GM13976 (cell line): ENCODE results near the gene CTIF.
A peak's percentile ranks its signal among the peaks of the same experiment; 100 is the strongest.

Source experiments
- DNase-seq: peaks from one replicate; pipeline ENCODE4 v3.0.0; 2012; ENCODE audit warnings: low spot score
- CTCF ChIP-seq: IDR thresholded peaks from 2 replicates; pipeline ENCODE4 v1.5.1; 2012; ENCODE audit warnings: borderline replicate concordance, mild to moderate bottlenecking; ENCODE audit not compliant: insufficient read depth; ENCODE audit errors: extremely low read depth, missing control alignments, control extremely low read depth
- in situ Hi-C: fragments of 300-500 bp; cut with MboI; formaldehyde crosslinking; loops from one replicate; pipeline ENCODE4 v1.12.0; 2022; ENCODE audit warnings: low sequenced_read_pairs, mixed read lengths, inconsistent platforms; ENCODE audit not compliant: unreplicated experiment

CTIF gene

DNA sequence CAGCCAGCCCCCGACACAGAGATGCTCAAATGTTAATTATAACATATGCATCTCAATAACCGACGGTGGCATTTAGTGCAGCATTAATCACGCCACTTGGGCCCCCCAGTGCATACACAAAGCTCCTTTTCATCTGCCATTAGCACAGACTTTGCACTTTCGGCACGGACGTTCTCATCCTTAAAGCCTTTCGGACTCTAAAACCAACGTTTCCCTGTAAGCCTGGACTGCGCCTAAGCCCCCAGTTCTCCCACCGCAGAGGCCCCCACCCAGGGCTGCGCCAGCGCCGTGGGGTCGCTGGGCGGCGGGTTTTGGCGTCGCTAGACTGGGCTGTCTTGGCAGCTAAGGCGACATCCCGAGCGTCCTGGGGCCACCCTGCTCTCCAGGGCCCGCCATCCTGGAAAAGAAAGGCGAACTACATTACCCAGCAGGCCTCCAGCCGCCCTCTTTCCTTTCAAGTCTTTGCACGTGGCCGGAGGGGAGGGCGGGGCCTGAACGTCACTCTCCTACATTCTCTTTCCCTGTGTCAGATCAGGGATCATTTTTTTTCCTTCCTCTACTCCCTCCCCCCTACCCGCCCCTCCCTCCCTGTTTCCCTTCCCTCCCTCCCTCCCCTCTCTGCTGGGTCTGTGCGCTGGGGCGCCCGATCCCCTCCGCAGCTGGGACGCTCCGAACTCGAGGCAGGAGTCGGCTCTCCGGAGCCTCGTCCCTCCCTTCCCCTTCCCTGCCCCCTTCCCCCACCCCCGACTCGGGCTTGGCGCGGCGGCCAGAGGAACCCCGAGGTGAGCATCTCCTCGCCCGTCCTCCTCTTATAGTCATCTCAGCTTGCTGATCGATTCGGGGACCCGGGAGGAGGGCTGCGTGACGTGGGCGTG is at the start of gene CTIF:
Gene CTIF (plus strand): TSS at position 501 of the 875 bp plus-strand sequence. CDS start 80,535 bp downstream, outside the sequence.
- DNase-seq: peak; percentile 92
- TF ChIP-seq CTCF: no peak
- in situ Hi-C loops: no loop called here

- in situ Hi-C loops: no loop called here
- no peak for TF ChIP-seq CTCF
- DNase-seq: no peak
Observed at GRCh38 chr18:48490641-48491293, 48.1 kb upstream of the CTIF start.

GRCh38 chr18:48492880-48493279 is 46.0 kb upstream of the CTIF start:
- in situ Hi-C loops: no loop called here
- no peak for DNase-seq
- TF ChIP-seq CTCF: no peak

DNA sequence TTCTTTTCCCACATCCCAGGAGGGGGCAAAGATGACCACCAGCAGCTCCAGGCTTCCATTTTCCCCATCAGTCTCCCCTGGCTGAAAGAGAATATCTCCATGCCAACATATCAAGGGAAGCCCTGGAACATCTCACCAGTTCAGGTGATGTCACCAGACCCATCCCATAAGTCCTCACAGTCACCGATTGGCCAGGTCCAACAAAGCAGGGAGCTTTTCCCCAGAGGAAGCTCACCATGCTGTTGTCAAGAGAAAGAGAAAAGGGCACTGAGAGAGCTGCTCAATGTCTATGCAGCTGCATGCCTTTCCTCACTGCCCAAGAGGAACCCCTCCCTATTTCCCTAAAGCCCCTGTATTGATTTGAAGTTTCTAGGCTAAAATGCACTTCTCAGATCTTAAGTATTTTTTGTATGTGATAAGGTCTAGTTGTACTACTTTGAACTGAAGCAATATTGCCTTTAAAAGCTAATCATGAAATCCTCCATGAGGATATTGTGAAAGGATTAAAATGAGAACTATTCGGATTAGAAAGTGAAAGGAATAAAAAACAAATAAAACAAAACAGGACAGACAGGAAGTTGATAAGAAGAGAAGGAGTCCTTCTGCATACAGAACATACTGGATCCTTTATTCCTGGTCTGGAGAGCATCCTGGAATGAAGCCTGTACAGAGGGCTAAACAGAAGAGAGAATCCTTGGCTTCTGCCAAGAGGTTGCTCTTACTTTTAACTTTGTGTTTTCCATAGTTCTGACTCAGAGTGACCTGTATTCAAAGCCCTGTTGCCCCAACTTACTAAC is 45.2 kb upstream of the CTIF start:
- in situ Hi-C loops: no loop called here
- TF ChIP-seq CTCF: no peak
- no peak for DNase-seq

DNA sequence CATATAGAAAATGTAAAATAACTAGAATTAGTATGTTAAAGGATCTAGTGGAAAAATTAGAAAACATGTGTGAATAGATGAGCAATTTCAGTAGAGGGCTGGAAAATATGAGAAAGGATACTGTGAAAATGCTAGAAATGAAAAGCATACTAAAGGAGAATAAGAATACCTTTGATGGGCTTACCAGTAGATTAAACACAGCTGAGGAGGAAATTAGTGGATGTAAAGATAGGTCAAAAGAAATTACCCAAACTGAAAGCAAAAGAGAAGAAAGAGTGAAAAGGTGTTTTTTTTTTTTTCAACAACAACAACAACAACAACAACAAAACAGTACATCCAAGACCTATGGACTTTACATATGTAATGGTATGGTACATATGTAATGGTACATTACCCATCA is 41.0 kb upstream of the CTIF start:
- DNase-seq: no peak
- no peak for TF ChIP-seq CTCF
- in situ Hi-C loops: no loop called here

GRCh38 chr18:48500517-48500916 is 38.3 kb upstream of the CTIF start:
- no peak for DNase-seq
- TF ChIP-seq CTCF: no peak
- in situ Hi-C loops: no loop called here
